NCI-H510A treated with DMSO at 0.1 percent for 48 hours (cell line): ENCODE measurements around the gene SLC22A9.

ENCODE experiments used
- DNase-seq: peaks from one replicate; lab custom pipeline; 2025; lab: John Stamatoyannopoulos, UW

The SLC22A9 gene

DNA sequence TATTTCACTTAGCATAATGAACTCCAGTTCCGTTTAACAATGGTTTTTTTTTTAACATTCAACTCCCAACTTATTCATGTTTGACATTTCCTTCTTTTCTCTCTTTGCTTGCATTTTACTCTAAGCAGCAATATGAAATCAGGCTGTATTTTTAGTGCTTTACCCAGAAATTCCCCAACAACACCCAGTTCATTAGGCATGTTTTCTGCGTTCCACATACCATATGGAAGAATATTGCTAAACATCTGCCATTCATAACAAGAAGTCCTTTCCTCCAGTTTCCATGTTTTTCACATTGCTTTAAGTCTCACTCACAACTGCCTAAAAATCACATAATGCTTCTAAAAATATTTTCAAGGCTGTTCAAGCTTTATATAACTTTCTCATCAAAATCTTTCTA, 75.5 kb downstream of the SLC22A9 start:
- DNase-seq, result no peak

- DNase-seq, result no peak
These were observed 76.1 kb downstream of the SLC22A9 start for GRCh38 chr11:63445720-63446119.

- DNase-seq, result no peak
These were observed 79.1 kb downstream of the SLC22A9 start for GRCh38 chr11:63448646-63449045.

DNA sequence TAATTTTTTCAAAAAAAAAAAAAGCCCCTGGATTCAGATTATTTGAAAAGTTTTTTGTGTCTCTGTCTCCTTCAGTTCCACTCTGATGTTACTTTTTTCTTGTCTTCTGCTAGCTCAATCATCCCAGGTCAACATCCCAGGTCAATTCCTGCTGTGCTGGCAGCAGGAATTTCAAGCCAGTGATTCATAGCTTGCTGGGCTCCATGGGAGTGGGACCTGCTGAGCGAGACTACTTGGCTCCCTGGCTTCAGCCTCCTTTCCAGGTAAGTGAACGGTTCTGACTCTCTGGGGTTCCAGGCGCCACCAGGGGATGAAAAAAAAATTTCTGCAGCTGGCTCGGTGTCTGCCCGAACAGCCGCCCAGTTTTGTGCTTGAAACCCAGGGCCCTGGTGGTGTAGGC, 90.0 kb downstream of the SLC22A9 start:
- no peak for DNase-seq
